SK-N-SH (cell line): Measurements from ENCODE around the gene ATP5PB. TPM values are rescaled to one million over a fixed set of nuclear protein-coding genes. Genes with fewer than 3 reads are reported as not detected.

Experiments used
- CTCF ChIA-PET: fragments of 300-600, 350-600 bp; formaldehyde crosslinking; extraction: SDS; loops from one replicate; lab custom pipeline; 2021; lab: Yijun Ruan, JAX
- POLR2A ChIA-PET: fragments of 350-600 bp; sonication (Branson Sonifier 250); formaldehyde crosslinking; extraction: SDS; loops from one replicate; lab custom pipeline; 2020; ENCODE audit warnings: antibody characterized with exemption, inconsistent platforms; lab: Yijun Ruan, JAX
- DNase-seq: peaks from one replicate; pipeline ENCODE4 v3.0.0; 2012
- H2AFZ ChIP-seq: fragments of 200-600 bp; sonication (generic); 2 replicates; pipeline ENCODE4 v1.8.1; 2016; ENCODE audit warnings: antibody characterized with exemption, mild to moderate bottlenecking, low read depth
- H3F3A ChIP-seq: fragments of 200-600 bp; sonication (generic); replicated peaks from 2 replicates; pipeline ENCODE3; 2016; ENCODE audit warnings: antibody characterized with exemption, mild to moderate bottlenecking; ENCODE audit not compliant: insufficient read depth
- H3K27ac ChIP-seq, 2 experiments: fragments of 200-500 bp in 1 of 2; fragments of 200-600 bp in 1 of 2; sonication (Bioruptor generic) in 1 of 2; sonication (generic), shearing (Covaris generic) in 1 of 2; 2 replicates each; pipeline versions ENCODE4 v1.5.1 to v1.6.1; 2014 to 2016; ENCODE audit warnings: low read depth in 2 of 2, inconsistent platforms in 1 of 2, low read length in 1 of 2, mild to moderate bottlenecking in 1 of 2, mixed read lengths in 1 of 2
- H3K27me3 ChIP-seq: fragments of 200-600 bp; sonication (generic), shearing (Covaris generic); 2 replicates; pipeline ENCODE4 v1.6.1; 2016; ENCODE audit warnings: mixed run types; ENCODE audit not compliant: insufficient read depth
- H3K36me3 ChIP-seq, 2 experiments: fragments of 200-500 bp in 1 of 2; fragments of 200-600 bp in 1 of 2; sonication (Bioruptor generic) in 1 of 2; sonication (generic) in 1 of 2; replicated peaks in 1 of 2; 2 replicates each; pipeline versions ENCODE3 to v1.5.1; 2014 to 2016; ENCODE audit warnings: low read length in 1 of 2, mild to moderate bottlenecking in 1 of 2; ENCODE audit not compliant: insufficient read depth in 2 of 2, control insufficient read depth in 1 of 2
- H3K4me1 ChIP-seq, 2 experiments: fragments of 200-500 bp in 1 of 2; fragments of 200-600 bp in 1 of 2; sonication (Bioruptor generic) in 1 of 2; sonication (generic), shearing (Covaris generic) in 1 of 2; 2 replicates each; pipeline versions ENCODE4 v1.5.1 to v1.6.1; 2014 to 2016; ENCODE audit warnings: low read depth in 1 of 2, low read length in 1 of 2, mixed run types in 1 of 2; ENCODE audit not compliant: insufficient read depth in 2 of 2, control insufficient read depth in 1 of 2
- H3K4me2 ChIP-seq: fragments of 200-600 bp; sonication (generic), shearing (Covaris generic); 2 replicates; pipeline ENCODE4 v1.6.1; 2017; ENCODE audit warnings: mixed run types
- H3K4me3 ChIP-seq, 2 experiments: fragments of 200-500 bp in 1 of 2; fragments of 200-600 bp in 1 of 2; sonication (Bioruptor generic) in 1 of 2; sonication (generic), shearing (Covaris generic) in 1 of 2; 2 replicates each; pipeline versions ENCODE4 v1.5.1 to v1.8.1; 2014 to 2016; ENCODE audit warnings: low read depth in 2 of 2, inconsistent platforms in 1 of 2, low read length in 1 of 2, mild to moderate bottlenecking in 1 of 2, mixed read lengths in 1 of 2, moderate library complexity in 1 of 2
- H3K79me2 ChIP-seq: fragments of 200-600 bp; sonication (generic); 2 replicates; pipeline ENCODE4 v1.8.1; 2017; ENCODE audit warnings: mild to moderate bottlenecking; ENCODE audit not compliant: insufficient read depth
- H3K9ac ChIP-seq: fragments of 200-600 bp; sonication (generic); 2 replicates; pipeline ENCODE4 v1.6.1; 2017; ENCODE audit warnings: mixed run types
- H3K9me2 ChIP-seq: fragments of 200-600 bp; sonication (generic); 2 replicates; pipeline ENCODE4 v1.6.1; 2017; ENCODE audit warnings: mixed run types
- H3K9me3 ChIP-seq: fragments of 200-600 bp; sonication (generic); 2 replicates; pipeline ENCODE4 v1.6.1; 2017; ENCODE audit warnings: mixed run types, mild to moderate bottlenecking, moderate library complexity
- H4K20me1 ChIP-seq: fragments of 200-600 bp; sonication (generic); 2 replicates; pipeline ENCODE4 v1.6.1; 2017; ENCODE audit warnings: mild to moderate bottlenecking, mixed run types; ENCODE audit not compliant: insufficient read depth
- ELF1 ChIP-seq: IDR thresholded peaks from 2 replicates; pipeline ENCODE4 v1.4.0; 2012
- EZH2phosphoT487 ChIP-seq: fragments of 200-600 bp; sonication (generic); IDR thresholded peaks from 2 replicates; pipeline ENCODE4 v1.6.1; 2017; ENCODE audit warnings: low read depth, mixed run types, mild to moderate bottlenecking, antibody characterized with exemption, moderate library complexity, borderline replicate concordance
- FOXJ3 ChIP-seq: sonication (generic); formaldehyde crosslinking; IDR thresholded peaks from 2 replicates; pipeline ENCODE4 v1.5.1; 2020; ENCODE audit warnings: mild to moderate bottlenecking, missing genetic modification reagents
- FOXM1 ChIP-seq: IDR thresholded peaks from 2 replicates; pipeline ENCODE4 v1.4.0; 2012; ENCODE audit warnings: low read depth, mild to moderate bottlenecking
- GABPA ChIP-seq: IDR thresholded peaks from 2 replicates; pipeline ENCODE4 v1.4.0; 2012; ENCODE audit warnings: low read depth, mild to moderate bottlenecking
- JUND ChIP-seq: IDR thresholded peaks from 2 replicates; pipeline ENCODE4 v1.4.0; 2012
- MXI1 ChIP-seq: IDR thresholded peaks from 2 replicates; pipeline ENCODE4 v1.6.1; 2012; ENCODE audit warnings: mild to moderate bottlenecking, low read depth, low read length, improper control_type of control experiment
- POLR2AphosphoS5 ChIP-seq: IDR thresholded peaks from 2 replicates; pipeline ENCODE4 v1.6.1; 2012; ENCODE audit warnings: low read depth, low read length
- USF2 ChIP-seq: fragments of 150-350 bp; IDR thresholded peaks from 2 replicates; pipeline ENCODE4 v1.6.1; 2017; ENCODE audit warnings: antibody characterized with exemption, low read length, low read depth, borderline replicate concordance
- YY1 ChIP-seq: IDR thresholded peaks from 2 replicates; pipeline ENCODE4 v1.4.0; 2012; ENCODE audit warnings: low read depth, mild to moderate bottlenecking
- WGBS: methylation state at CpG from one replicate; pipeline ENCODE4 v1.1.6; 2017; ENCODE audit warnings: low lambda C conversion rate; 5-methylcytosine and 5-hydroxymethylcytosine counted together
- polyA plus RNA-seq, 3 experiments: library from polyadenylated mRNA; depleted of rRNA; stranded (reverse); fragments of >200 nt; gene quantifications; 2 replicates each; pipeline ENCODE4 v1.2.3, GENCODE V29; 2012
- TF ChIP-seq, protein P1 (sequence below): fragments of 200-600 bp; sonication (generic); IDR thresholded peaks from 2 replicates; pipeline ENCODE4 v1.6.1; 2017; ENCODE audit warnings: antibody characterized with exemption, mild to moderate bottlenecking, moderate library complexity
- TF ChIP-seq, protein P2 (sequence below): IDR thresholded peaks from 2 replicates; pipeline ENCODE4; 2012
- TF ChIP-seq, protein P3 (sequence below): IDR thresholded peaks from 2 replicates; pipeline ENCODE4 v1.4.0; 2012; ENCODE audit warnings: low read depth, borderline replicate concordance

Gene ATP5PB
- polyA plus RNA-seq, 1 of the 3 experiments (the other 2 are of a cell fraction) = 177 TPM

DNA sequence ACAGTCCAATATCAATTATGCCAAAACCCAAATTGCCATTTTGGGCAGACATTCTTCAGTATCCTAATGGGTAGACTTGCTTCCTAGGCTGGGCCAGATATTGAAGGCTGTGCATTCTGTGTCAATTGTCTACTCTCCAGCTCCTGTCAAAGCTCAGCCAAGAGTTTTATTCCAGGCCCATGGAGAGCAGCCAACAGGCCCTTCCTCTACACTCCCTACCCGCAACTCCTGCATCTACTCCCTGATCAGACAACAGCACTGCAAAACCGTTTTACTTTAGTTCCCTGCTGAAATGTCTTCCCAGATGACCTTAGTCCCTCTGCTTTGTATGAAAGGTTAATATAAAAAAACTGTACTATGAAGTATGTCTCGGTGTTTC is 60.7 kb downstream of the ATP5PB start:
- WGBS = 67% methylated on average over 3 of the region's 3 CpGs
- Histone ChIP-seq H3K4me3 (no peak overlapping the region), H2AFZ (no peak overlapping the region), H3K27me3 (no peaks in the 10 kb centered on the region), H3K4me2 (no peak overlapping the region), H3K79me2 (no peaks in the 10 kb centered on the region), H3K27ac (no peak overlapping the region), H3F3A (no peaks in the 10 kb centered on the region), H3K9me2 (no peaks in the 10 kb centered on the region), H3K9me3 (no peaks in the 10 kb centered on the region), H3K4me1 (peaks cover 8 to 16% of the 10 kb centered on the region in 2 experiments; a peak in 2 of 4 replicates), H3K9ac (no peak overlapping the region), H3K36me3 (no peaks in the 10 kb centered on the region), H4K20me1 (no peaks in the 10 kb centered on the region)
- no peak for DNase-seq
- ChIA-PET CTCF (interaction anchor here (1.1 to 5.3 kb wide), 4 partner anchors 13 to 258 kb away, joined by 4 to 64 read pairs (median 31); partner anchors contain the start of gene DDX20), POLR2A (no interaction called here)
- TF ChIP-seq, protein P1, sequence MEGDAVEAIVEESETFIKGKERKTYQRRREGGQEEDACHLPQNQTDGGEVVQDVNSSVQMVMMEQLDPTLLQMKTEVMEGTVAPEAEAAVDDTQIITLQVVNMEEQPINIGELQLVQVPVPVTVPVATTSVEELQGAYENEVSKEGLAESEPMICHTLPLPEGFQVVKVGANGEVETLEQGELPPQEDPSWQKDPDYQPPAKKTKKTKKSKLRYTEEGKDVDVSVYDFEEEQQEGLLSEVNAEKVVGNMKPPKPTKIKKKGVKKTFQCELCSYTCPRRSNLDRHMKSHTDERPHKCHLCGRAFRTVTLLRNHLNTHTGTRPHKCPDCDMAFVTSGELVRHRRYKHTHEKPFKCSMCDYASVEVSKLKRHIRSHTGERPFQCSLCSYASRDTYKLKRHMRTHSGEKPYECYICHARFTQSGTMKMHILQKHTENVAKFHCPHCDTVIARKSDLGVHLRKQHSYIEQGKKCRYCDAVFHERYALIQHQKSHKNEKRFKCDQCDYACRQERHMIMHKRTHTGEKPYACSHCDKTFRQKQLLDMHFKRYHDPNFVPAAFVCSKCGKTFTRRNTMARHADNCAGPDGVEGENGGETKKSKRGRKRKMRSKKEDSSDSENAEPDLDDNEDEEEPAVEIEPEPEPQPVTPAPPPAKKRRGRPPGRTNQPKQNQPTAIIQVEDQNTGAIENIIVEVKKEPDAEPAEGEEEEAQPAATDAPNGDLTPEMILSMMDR = no peak
- no peak for TF ChIP-seq FOXJ3 (CRISPR knock-in tag)
- no peak for TF ChIP-seq ELF1
- TF ChIP-seq EZH2phosphoT487 = no peak
- TF ChIP-seq POLR2AphosphoS5 = no peak
- no peak for TF ChIP-seq YY1
- TF ChIP-seq JUND = no peak
- TF ChIP-seq, protein P2, sequence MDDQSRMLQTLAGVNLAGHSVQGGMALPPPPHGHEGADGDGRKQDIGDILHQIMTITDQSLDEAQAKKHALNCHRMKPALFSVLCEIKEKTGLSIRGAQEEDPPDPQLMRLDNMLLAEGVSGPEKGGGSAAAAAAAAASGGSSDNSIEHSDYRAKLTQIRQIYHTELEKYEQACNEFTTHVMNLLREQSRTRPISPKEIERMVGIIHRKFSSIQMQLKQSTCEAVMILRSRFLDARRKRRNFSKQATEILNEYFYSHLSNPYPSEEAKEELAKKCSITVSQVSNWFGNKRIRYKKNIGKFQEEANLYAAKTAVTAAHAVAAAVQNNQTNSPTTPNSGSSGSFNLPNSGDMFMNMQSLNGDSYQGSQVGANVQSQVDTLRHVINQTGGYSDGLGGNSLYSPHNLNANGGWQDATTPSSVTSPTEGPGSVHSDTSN = no peak
- TF ChIP-seq USF2 = no peak
- no peak for TF ChIP-seq GABPA
- TF ChIP-seq MXI1 = no peak
- no peak for TF ChIP-seq FOXM1
- TF ChIP-seq, protein P3, sequence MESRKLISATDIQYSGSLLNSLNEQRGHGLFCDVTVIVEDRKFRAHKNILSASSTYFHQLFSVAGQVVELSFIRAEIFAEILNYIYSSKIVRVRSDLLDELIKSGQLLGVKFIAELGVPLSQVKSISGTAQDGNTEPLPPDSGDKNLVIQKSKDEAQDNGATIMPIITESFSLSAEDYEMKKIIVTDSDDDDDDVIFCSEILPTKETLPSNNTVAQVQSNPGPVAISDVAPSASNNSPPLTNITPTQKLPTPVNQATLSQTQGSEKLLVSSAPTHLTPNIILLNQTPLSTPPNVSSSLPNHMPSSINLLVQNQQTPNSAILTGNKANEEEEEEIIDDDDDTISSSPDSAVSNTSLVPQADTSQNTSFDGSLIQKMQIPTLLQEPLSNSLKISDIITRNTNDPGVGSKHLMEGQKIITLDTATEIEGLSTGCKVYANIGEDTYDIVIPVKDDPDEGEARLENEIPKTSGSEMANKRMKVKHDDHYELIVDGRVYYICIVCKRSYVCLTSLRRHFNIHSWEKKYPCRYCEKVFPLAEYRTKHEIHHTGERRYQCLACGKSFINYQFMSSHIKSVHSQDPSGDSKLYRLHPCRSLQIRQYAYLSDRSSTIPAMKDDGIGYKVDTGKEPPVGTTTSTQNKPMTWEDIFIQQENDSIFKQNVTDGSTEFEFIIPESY = no peak
